ENCODE results near the gene IGFBP3.

GRCh38 chr7:45865594-45866410 lies 55.3 kb downstream of the IGFBP3 start:
- TF ChIP-seq, protein P1, sequence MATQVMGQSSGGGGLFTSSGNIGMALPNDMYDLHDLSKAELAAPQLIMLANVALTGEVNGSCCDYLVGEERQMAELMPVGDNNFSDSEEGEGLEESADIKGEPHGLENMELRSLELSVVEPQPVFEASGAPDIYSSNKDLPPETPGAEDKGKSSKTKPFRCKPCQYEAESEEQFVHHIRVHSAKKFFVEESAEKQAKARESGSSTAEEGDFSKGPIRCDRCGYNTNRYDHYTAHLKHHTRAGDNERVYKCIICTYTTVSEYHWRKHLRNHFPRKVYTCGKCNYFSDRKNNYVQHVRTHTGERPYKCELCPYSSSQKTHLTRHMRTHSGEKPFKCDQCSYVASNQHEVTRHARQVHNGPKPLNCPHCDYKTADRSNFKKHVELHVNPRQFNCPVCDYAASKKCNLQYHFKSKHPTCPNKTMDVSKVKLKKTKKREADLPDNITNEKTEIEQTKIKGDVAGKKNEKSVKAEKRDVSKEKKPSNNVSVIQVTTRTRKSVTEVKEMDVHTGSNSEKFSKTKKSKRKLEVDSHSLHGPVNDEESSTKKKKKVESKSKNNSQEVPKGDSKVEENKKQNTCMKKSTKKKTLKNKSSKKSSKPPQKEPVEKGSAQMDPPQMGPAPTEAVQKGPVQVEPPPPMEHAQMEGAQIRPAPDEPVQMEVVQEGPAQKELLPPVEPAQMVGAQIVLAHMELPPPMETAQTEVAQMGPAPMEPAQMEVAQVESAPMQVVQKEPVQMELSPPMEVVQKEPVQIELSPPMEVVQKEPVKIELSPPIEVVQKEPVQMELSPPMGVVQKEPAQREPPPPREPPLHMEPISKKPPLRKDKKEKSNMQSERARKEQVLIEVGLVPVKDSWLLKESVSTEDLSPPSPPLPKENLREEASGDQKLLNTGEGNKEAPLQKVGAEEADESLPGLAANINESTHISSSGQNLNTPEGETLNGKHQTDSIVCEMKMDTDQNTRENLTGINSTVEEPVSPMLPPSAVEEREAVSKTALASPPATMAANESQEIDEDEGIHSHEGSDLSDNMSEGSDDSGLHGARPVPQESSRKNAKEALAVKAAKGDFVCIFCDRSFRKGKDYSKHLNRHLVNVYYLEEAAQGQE (IDR thresholded peaks at IDR 0.05; ENCODE audit: borderline replicate concordance in 1 of 2, low read depth in 1 of 2, low read length in 2 of 2), result no peak
- TF ChIP-seq ZFP36 (IDR thresholded peaks at IDR 0.05; ENCODE audit: borderline replicate concordance, low read depth, low read length, partially characterized antibody) (no peak), ESRRA (CRISPR knock-in tag; IDR thresholded peaks at IDR 0.05; ENCODE audit: low read depth) (no peak), CTCF (CRISPR knock-in tag; IDR thresholded peaks at IDR 0.05) (peak; percentile 25; the same call in 1 of the 2 replicates)
- TF ChIP-seq, protein P2, sequence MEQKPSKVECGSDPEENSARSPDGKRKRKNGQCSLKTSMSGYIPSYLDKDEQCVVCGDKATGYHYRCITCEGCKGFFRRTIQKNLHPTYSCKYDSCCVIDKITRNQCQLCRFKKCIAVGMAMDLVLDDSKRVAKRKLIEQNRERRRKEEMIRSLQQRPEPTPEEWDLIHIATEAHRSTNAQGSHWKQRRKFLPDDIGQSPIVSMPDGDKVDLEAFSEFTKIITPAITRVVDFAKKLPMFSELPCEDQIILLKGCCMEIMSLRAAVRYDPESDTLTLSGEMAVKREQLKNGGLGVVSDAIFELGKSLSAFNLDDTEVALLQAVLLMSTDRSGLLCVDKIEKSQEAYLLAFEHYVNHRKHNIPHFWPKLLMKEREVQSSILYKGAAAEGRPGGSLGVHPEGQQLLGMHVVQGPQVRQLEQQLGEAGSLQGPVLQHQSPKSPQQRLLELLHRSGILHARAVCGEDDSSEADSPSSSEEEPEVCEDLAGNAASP (CRISPR knock-in tag; IDR thresholded peaks at IDR 0.05; ENCODE audit: borderline replicate concordance), result no peak

Measured in HepG2 (cell line).